Measurements from ENCODE around the gene HOXB9. TPM values are rescaled to one million over a fixed set of nuclear protein-coding genes. Genes with fewer than 3 reads are reported as not detected.

The HOXB9 gene
- total RNA-seq, 2 experiments from 2014 or later = not detected

DNA sequence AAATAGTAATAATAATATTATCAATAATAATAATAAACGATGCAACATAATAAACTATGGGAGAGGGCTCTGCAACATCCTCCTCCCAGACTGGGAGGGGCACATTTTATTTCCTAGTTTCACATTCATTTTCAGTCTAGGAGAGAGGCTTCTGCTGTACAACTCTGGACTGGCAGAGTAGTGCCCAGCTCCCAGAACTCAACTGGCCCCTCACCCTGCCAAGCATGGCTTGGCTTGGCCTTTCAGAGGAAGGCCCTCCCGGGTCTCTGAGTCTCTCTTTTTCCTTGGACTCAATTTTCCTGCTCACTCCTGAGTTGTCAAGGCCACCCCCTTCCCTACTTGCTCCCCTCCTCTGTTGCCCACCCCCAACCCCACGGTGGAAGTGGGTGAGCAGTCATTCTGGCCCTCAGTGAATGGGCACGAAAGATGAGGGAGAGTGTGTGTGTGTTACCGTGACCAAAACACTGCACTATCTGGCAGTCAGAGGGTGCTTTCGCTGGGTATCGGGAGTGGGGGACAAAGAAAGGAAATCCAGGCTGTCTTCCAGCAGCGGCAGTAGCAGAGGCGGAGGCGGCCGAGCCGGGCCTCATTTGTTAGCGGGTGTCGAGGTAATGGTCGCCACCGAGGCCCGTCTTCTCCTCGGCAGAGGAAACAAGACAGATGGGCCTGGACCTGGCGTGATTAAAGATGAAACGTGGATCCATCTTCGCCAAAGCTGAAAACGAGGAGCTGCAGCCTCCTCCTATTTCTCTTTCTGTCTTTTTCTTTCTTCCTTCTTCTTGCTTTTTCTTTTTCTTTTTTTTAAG lies 50.3 kb downstream of the HOXB9 start:
- H3K4me2 ChIP-seq (ENCODE audit: low read length) = no peak overlapping the region
- BruUV-seq (replicated peaks) = TSS peak; percentile 74
- intact Hi-C loops (cut with micrococcal nuclease; ENCODE audit: unreplicated experiment) = no loop called here
- no peak for DNase-seq (ENCODE audit: low spot score)
- H3K9me3 ChIP-seq (ENCODE audit: low read length) = no peaks in the 10 kb centered on the region
- ChIA-PET CTCF (ENCODE audit: unreplicated experiment) (no interaction called here), POLR2A (no interaction called here)
- H3K27ac ChIP-seq (ENCODE audit: low read depth, low read length, poor library complexity, severe bottlenecking) = no peak overlapping the region
- peaks cover 5% of the 10 kb centered on the region; the same call in 1 of the 2 replicates for H3K36me3 ChIP-seq (ENCODE audit: insufficient read depth, low read length)
- no peak overlapping the region for H3K4me3 ChIP-seq (ENCODE audit: low read depth, low read length, poor library complexity, severe bottlenecking)
- H3K9me2 ChIP-seq (ENCODE audit: insufficient read depth, low read length) = no peaks in the 10 kb centered on the region
- H4K20me1 ChIP-seq (ENCODE audit: insufficient read depth, low read length) = no peaks in the 10 kb centered on the region
- H3K4me1 ChIP-seq (ENCODE audit: insufficient read depth, low read length, poor library complexity, severe bottlenecking) = peaks cover 19% of the 10 kb centered on the region
- H2AFZ ChIP-seq (ENCODE audit: low read length) = no peak overlapping the region
- no peak for TF ChIP-seq EZH2phosphoT487 (IDR thresholded peaks at IDR 0.05; ENCODE audit: borderline replicate concordance, low read depth, low read length)
- TF ChIP-seq, protein P1, sequence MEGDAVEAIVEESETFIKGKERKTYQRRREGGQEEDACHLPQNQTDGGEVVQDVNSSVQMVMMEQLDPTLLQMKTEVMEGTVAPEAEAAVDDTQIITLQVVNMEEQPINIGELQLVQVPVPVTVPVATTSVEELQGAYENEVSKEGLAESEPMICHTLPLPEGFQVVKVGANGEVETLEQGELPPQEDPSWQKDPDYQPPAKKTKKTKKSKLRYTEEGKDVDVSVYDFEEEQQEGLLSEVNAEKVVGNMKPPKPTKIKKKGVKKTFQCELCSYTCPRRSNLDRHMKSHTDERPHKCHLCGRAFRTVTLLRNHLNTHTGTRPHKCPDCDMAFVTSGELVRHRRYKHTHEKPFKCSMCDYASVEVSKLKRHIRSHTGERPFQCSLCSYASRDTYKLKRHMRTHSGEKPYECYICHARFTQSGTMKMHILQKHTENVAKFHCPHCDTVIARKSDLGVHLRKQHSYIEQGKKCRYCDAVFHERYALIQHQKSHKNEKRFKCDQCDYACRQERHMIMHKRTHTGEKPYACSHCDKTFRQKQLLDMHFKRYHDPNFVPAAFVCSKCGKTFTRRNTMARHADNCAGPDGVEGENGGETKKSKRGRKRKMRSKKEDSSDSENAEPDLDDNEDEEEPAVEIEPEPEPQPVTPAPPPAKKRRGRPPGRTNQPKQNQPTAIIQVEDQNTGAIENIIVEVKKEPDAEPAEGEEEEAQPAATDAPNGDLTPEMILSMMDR (conservative IDR thresholded peaks at IDR 0.05; ENCODE audit: low read length) = no peak
- H3K79me2 ChIP-seq (ENCODE audit: insufficient read depth, low read depth, low read length) = peaks cover 6% of the 10 kb centered on the region; the same call in 1 of the 2 replicates

DNA sequence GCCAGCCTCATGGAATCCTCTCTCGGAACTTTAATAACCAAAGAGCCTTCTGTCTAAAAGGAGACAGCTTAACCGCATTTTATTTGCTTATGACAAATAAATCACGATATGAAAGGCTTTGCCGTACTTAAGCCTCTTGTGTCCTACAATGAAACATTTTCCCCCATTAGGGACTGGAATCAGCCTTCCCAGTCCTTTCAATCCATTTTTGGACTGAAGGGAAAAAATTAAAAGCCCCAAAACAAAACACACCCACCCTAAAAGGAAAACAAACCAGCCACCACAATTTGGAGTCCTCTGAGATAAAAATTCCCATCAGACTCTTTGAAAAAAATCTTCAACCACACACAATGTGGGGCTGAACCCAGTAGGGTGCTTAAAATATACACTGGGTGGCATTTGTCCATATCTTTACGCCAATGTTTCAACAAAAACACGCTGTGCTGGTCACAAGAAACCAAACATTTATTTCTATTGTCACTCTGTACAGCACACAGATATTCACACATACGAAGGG lies 51.0 kb downstream of the HOXB9 start:
- H3K4me2 ChIP-seq (ENCODE audit: low read length) = no peak overlapping the region
- H3K27ac ChIP-seq (ENCODE audit: low read depth, low read length, poor library complexity, severe bottlenecking) = no peak overlapping the region
- H3K4me3 ChIP-seq (ENCODE audit: low read depth, low read length, poor library complexity, severe bottlenecking) = no peak overlapping the region
- H3K79me2 ChIP-seq (ENCODE audit: insufficient read depth, low read depth, low read length) = peaks cover 6% of the 10 kb centered on the region; the same call in 1 of the 2 replicates
- no peaks in the 10 kb centered on the region for H3K9me3 ChIP-seq (ENCODE audit: low read length)
- no TSS peak for BruUV-seq (replicated peaks)
- intact Hi-C loops (cut with micrococcal nuclease; ENCODE audit: unreplicated experiment) = no loop called here
- no peaks in the 10 kb centered on the region for H4K20me1 ChIP-seq (ENCODE audit: insufficient read depth, low read length)
- H2AFZ ChIP-seq (ENCODE audit: low read length) = no peak overlapping the region
- peaks cover 19% of the 10 kb centered on the region for H3K4me1 ChIP-seq (ENCODE audit: insufficient read depth, low read length, poor library complexity, severe bottlenecking)
- DNase-seq (ENCODE audit: low spot score) = no peak
- ChIA-PET CTCF (ENCODE audit: unreplicated experiment) (no interaction called here), POLR2A (no interaction called here)
- H3K9me2 ChIP-seq (ENCODE audit: insufficient read depth, low read length) = no peaks in the 10 kb centered on the region
- no peak for TF ChIP-seq EZH2phosphoT487 (IDR thresholded peaks at IDR 0.05; ENCODE audit: borderline replicate concordance, low read depth, low read length)
- TF ChIP-seq, protein P1 (conservative IDR thresholded peaks at IDR 0.05; ENCODE audit: low read length) = no peak
- H3K36me3 ChIP-seq (ENCODE audit: insufficient read depth, low read length) = peaks cover 5% of the 10 kb centered on the region; the same call in 1 of the 2 replicates
